KOPT-K1 (cell line): ENCODE results near the gene SRCIN1.
"Not testable (repeated sequence)": the region's sequence is repeated elsewhere in the genome, so short reads cannot be mapped to it uniquely, and the experiment has no call there.

ENCODE experiments used
- H3K27ac ChIP-seq: fragments of 200-600 bp; sonication (generic); 2 replicates; pipeline ENCODE4 v1.5.1; 2016; ENCODE audit warnings: antibody characterized with exemption, mild to moderate bottlenecking, low read depth, low read length; ENCODE audit not compliant: poor library complexity, severe bottlenecking
- H3K36me3 ChIP-seq: fragments of 200-600 bp; sonication (generic); 2 replicates; pipeline ENCODE4 v1.5.1; 2017; ENCODE audit warnings: antibody characterized with exemption, mild to moderate bottlenecking, low read length, moderate library complexity; ENCODE audit not compliant: insufficient read depth
- H3K9me3 ChIP-seq: fragments of 200-600 bp; sonication (generic); 2 replicates; pipeline ENCODE4 v1.5.1; 2017; ENCODE audit warnings: antibody characterized with exemption, low read length, mild to moderate bottlenecking; ENCODE audit not compliant: insufficient read depth, poor library complexity, severe bottlenecking

SRCIN1 gene

GRCh38 chr17:38497656-38498055, 108.1 kb downstream of the SRCIN1 start:
- H3K27ac ChIP-seq, result not testable (repeated sequence)
- Histone ChIP-seq H3K9me3 (peaks cover 14% of the 10 kb centered on the region), H3K36me3 (peaks cover 11% of the 10 kb centered on the region; the same call in 1 of the 2 replicates)

- H3K36me3 ChIP-seq, result peaks cover 21% of the 10 kb centered on the region; the same call in 1 of the 2 replicates
- H3K27ac ChIP-seq, result not testable (repeated sequence)
- peaks cover 14% of the 10 kb centered on the region for H3K9me3 ChIP-seq
Observed at GRCh38 chr17:38494152-38494551, 111.6 kb downstream of the SRCIN1 start.

- H3K9me3 ChIP-seq, result peaks cover 14% of the 10 kb centered on the region
- H3K36me3 ChIP-seq, result peaks cover 21% of the 10 kb centered on the region; the same call in 1 of the 2 replicates
- not testable (repeated sequence) for H3K27ac ChIP-seq
Observed at GRCh38 chr17:38492067-38493040, 113.4 kb downstream of the SRCIN1 start.

GRCh38 chr17:38491346-38492066, 114.2 kb downstream of the SRCIN1 start:
- H3K27ac ChIP-seq, H3K9me3 ChIP-seq: not testable (repeated sequence)
- H3K36me3 ChIP-seq, result peaks cover 23% of the 10 kb centered on the region; the same call in 1 of the 2 replicates

- peaks cover 24% of the 10 kb centered on the region; the same call in 1 of the 2 replicates for H3K36me3 ChIP-seq
- not testable (repeated sequence) for H3K9me3 ChIP-seq, H3K27ac ChIP-seq
Observed at GRCh38 chr17:38489774-38490173, 116.0 kb downstream of the SRCIN1 start.

- not testable (repeated sequence) for H3K27ac ChIP-seq, H3K9me3 ChIP-seq, H3K36me3 ChIP-seq
Observed at GRCh38 chr17:38485681-38486298, 120.0 kb downstream of the SRCIN1 start.

GRCh38 chr17:38485146-38485468, 120.6 kb downstream of the SRCIN1 start:
- no peak overlapping the region for H3K27ac ChIP-seq
- H3K36me3 ChIP-seq, result peaks cover 3% of the 10 kb centered on the region; the same call in 1 of the 2 replicates
- H3K9me3 ChIP-seq, result no peaks in the 10 kb centered on the region

- H3K9me3 ChIP-seq, H3K36me3 ChIP-seq, H3K27ac ChIP-seq: not testable (repeated sequence)
Observed at GRCh38 chr17:38484242-38485145, 121.3 kb downstream of the SRCIN1 start.

GRCh38 chr17:38482700-38483043, 123.1 kb downstream of the SRCIN1 start:
- not testable (repeated sequence) for H3K36me3 ChIP-seq, H3K9me3 ChIP-seq, H3K27ac ChIP-seq

GRCh38 chr17:38482039-38482699, 123.6 kb downstream of the SRCIN1 start:
- H3K27ac ChIP-seq, H3K36me3 ChIP-seq, H3K9me3 ChIP-seq: not testable (repeated sequence)
